BLaER1 treated with 17β-estradiol and CSF1 and Interleukin-3, amounts not matched to agents 10 nM and 100 nM (cell line): ENCODE results near the gene NAT9.

Experiments used
- H3K27ac ChIP-seq, 11 experiments: shearing (Covaris generic); formaldehyde crosslinking; 2 replicates each; pipeline ENCODE4 v1.8.1; 2022
- H3K27me3 ChIP-seq, 11 experiments: shearing (Covaris generic); formaldehyde crosslinking; 2 replicates each; pipeline ENCODE4 v1.8.1; 2022
- H3K36me3 ChIP-seq, 11 experiments: shearing (Covaris generic); formaldehyde crosslinking; 2 replicates each; pipeline ENCODE4 v1.8.1; 2022
- H3K4me1 ChIP-seq, 10 experiments: shearing (Covaris generic); formaldehyde crosslinking; 2 replicates each; pipeline ENCODE4 v1.8.1; 2022
- H3K4me2 ChIP-seq, 11 experiments: shearing (Covaris generic); formaldehyde crosslinking; 2 replicates each; pipeline ENCODE4 v1.8.1; 2022
- H3K4me3 ChIP-seq, 10 experiments: shearing (Covaris generic); formaldehyde crosslinking; 2 replicates each; pipeline ENCODE4 v1.8.1; 2022
- H3K9ac ChIP-seq, 11 experiments: shearing (Covaris generic); formaldehyde crosslinking; 2 replicates each; pipeline ENCODE4 v1.8.1; 2022
- H3K9me3 ChIP-seq, 11 experiments: shearing (Covaris generic); formaldehyde crosslinking; replicated peaks in 1 of 11; 2 replicates each; pipeline ENCODE4 v1.8.1; 2022
- H4K20me1 ChIP-seq, 11 experiments: shearing (Covaris generic); formaldehyde crosslinking; 2 replicates each; pipeline ENCODE4 v1.8.1; 2022
- Cebpa-rat ChIP-seq, 11 experiments: shearing (Covaris generic); IDR thresholded peaks; 2 replicates each; pipeline ENCODE4 v1.8.1; 2022

Gene NAT9

GRCh38 chr17:74773871-74774286 is 2.3 kb downstream of the NAT9 start:
- Histone ChIP-seq H4K20me1 (peaks cover 45 to 62% (median 54%) of the 10 kb centered on the region in 11 experiments; a peak in 20 of 22 replicates), H3K27ac (peak overlapping the region in 6 of 11 experiments; percentile 0 to 31 (median 24); a peak in 6 of 22 replicates), H3K27me3 (no peaks in the 10 kb centered on the region), H3K4me3 (no peak overlapping the region; a peak in 1 of 20 replicates), H3K9me3 (no peaks in the 10 kb centered on the region), H3K4me2 (peak overlapping the region in 5 of 11 experiments; percentile 88 to 99 (median 97); a peak in 8 of 22 replicates), H3K4me1 (peaks cover 33 to 55% (median 41%) of the 10 kb centered on the region in 10 experiments), H3K9ac (peak overlapping the region in 8 of 11 experiments; percentile 5 to 85 (median 32); a peak in 6 of 22 replicates), H3K36me3 (peaks cover 47 to 71% (median 54%) of the 10 kb centered on the region in 11 experiments)
- TF ChIP-seq Cebpa-rat (IDR thresholded peaks at IDR 0.05), result no peak

DNA sequence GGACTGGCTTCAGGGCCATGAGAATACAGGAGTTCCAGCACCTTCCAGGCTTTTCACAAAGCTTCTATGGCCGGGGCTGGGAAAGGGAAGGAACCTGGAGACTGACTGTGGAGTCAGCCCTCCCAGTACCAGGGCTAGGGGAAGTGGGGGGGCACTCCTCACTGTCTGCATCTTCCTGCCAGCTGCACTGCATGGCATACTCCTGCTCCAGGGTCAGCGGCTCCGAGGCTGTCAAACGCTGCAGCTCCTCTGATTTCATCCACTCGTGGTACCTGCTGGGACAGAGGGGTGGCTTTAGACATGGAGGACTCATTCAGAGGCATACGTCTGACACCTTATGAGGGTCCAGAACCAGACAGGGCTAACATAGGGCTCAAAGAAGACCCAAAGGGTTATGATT is 2.7 kb downstream of the NAT9 start:
- H3K9ac ChIP-seq, result peak overlapping the region in 7 of 11 experiments; percentile 2 to 85 (median 39); a peak in 9 of 22 replicates
- H3K36me3 ChIP-seq, result peaks cover 52 to 76% (median 59%) of the 10 kb centered on the region in 11 experiments
- H3K27ac ChIP-seq, result peak overlapping the region in 6 of 11 experiments; percentile 1 to 31 (median 24); a peak in 5 of 22 replicates
- no peaks in the 10 kb centered on the region for H3K9me3 ChIP-seq
- TF ChIP-seq Cebpa-rat (IDR thresholded peaks at IDR 0.05), result no peak
- no peaks in the 10 kb centered on the region for H3K27me3 ChIP-seq
- H3K4me1 ChIP-seq, result peaks cover 29 to 50% (median 37%) of the 10 kb centered on the region in 10 experiments
- peak overlapping the region in 4 of 11 experiments; percentile 88 to 99 (median 97); a peak in 6 of 22 replicates for H3K4me2 ChIP-seq
- H3K4me3 ChIP-seq, result no peak overlapping the region
- H4K20me1 ChIP-seq, result peaks cover 46 to 67% (median 59%) of the 10 kb centered on the region in 11 experiments; a peak in 20 of 22 replicates

- Histone ChIP-seq H3K4me1 (peaks cover 15 to 42% (median 24%) of the 10 kb centered on the region in 10 experiments), H3K4me3 (no peak overlapping the region), H3K27ac (no peak overlapping the region), H3K4me2 (no peak overlapping the region), H3K36me3 (peaks cover 54 to 83% (median 69%) of the 10 kb centered on the region in 11 experiments), H3K9ac (peak overlapping the region in 2 of 11 experiments; percentile 32 to 47; a peak in 1 of 22 replicates), H3K9me3 (no peaks in the 10 kb centered on the region), H3K27me3 (no peaks in the 10 kb centered on the region), H4K20me1 (peaks cover 54 to 80% (median 73%) of the 10 kb centered on the region in 11 experiments; a peak in 20 of 22 replicates)
- TF ChIP-seq Cebpa-rat (IDR thresholded peaks at IDR 0.05), result no peak
Observed at GRCh38 chr17:74772053-74772452, 4.1 kb downstream of the NAT9 start.

DNA sequence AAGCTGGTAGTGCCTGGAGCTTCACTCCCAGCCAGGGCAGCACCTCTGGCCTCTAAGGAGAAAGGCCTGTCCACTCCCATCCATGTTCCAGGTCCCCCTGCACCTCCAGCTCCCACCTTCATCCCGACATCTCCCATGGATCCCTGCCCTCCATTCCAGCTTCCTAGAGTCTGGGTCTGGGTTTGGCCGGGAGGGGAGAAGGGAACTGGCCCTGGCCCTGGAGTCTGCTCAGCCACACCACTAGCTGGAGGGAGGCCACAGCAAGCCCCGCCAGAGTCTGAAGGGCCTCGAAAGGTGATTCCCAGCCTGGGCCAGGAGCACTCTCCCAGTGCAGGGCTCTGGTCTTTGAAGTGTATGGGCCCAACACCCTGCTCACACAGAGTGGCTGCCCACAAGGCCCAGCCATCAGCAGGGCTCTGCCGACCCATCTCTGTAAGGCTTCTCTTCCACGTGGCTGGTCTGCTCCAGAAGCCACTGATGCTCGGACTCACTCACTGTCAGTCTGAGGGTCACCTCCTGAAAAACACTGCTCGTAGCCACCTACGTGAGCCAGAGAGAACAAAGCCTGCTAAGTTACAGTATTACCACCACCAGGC is 4.7 kb downstream of the NAT9 start:
- peak overlapping the region in 5 of 11 experiments; percentile 13 to 47 (median 33); a peak in 5 of 22 replicates for H3K9ac ChIP-seq
- peaks cover 54 to 89% (median 76%) of the 10 kb centered on the region in 11 experiments for H3K36me3 ChIP-seq
- H3K4me3 ChIP-seq, result no peak overlapping the region
- no peaks in the 10 kb centered on the region for H3K27me3 ChIP-seq
- no peaks in the 10 kb centered on the region for H3K9me3 ChIP-seq
- H3K27ac ChIP-seq, result peak overlapping the region in 4 of 11 experiments; percentile 4 to 25 (median 8); a peak in 2 of 22 replicates
- H4K20me1 ChIP-seq, result peaks cover 54 to 85% (median 78%) of the 10 kb centered on the region in 11 experiments; a peak in 20 of 22 replicates
- H3K4me1 ChIP-seq, result peaks cover 10 to 38% (median 20%) of the 10 kb centered on the region in 10 experiments
- H3K4me2 ChIP-seq, result 0 out of 22 replicates have a peak overlapping the region, but pooled peaks of 1 of the 11 experiments have one; percentile 5
- TF ChIP-seq Cebpa-rat (IDR thresholded peaks at IDR 0.05), result no peak

DNA sequence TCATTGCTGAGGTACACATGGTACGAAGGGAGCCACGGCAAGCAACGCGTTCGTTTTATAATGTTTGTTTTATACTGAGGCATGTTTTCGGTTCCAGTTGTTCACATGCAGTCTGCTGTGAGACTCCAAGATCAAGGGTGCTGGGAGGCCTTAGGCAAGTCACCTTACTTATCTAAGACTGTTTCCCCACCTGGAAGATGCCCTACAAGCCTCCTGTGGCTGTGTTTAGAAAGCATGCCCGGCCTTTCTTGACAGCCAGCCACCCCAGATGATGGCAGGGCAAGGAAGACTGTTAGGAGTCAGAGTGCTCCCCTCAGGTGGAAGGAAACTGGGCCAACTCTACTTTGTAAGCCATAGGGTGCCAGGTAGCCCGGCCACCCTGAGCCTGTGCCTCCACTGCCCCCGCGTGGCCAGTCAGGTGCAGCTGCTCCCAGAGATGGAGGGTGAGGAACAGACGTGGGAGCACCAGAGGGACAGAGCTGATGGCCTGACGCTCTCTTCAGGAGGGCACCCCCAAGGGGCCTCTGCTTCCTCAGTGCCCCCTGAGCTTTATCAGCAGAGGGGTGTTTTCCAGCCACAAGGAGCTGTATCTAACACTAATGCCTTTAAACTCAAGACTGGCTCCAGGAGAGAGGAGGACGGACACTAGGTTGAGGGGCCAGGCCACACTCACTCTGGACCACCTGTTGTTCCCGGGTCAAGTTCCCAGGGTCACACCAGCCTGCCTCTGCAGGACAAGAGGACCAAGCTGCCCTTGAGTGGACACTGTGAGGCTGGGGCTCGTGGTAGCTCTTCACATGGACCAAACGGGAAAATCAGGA is 5.4 kb downstream of the NAT9 start:
- no peak for TF ChIP-seq Cebpa-rat (IDR thresholded peaks at IDR 0.05)
- peaks cover 54 to 96% (median 83%) of the 10 kb centered on the region in 11 experiments for H3K36me3 ChIP-seq
- peaks cover 9 to 38% (median 20%) of the 10 kb centered on the region in 10 experiments for H3K4me1 ChIP-seq
- H3K9me3 ChIP-seq, result no peaks in the 10 kb centered on the region
- peak overlapping the region in 5 of 11 experiments; percentile 13 to 47 (median 33); a peak in 4 of 22 replicates for H3K9ac ChIP-seq
- H3K27ac ChIP-seq, result peak overlapping the region in 4 of 11 experiments; percentile 4 to 25 (median 8); a peak in 2 of 22 replicates
- no peak overlapping the region for H3K4me3 ChIP-seq
- no peaks in the 10 kb centered on the region for H3K27me3 ChIP-seq
- H4K20me1 ChIP-seq, result peaks cover 54 to 92% (median 85%) of the 10 kb centered on the region in 11 experiments; a peak in 20 of 22 replicates
- H3K4me2 ChIP-seq, result 0 out of 22 replicates have a peak overlapping the region, but pooled peaks of 1 of the 11 experiments have one; percentile 5

- TF ChIP-seq Cebpa-rat (IDR thresholded peaks at IDR 0.05), result no peak
- Histone ChIP-seq H3K4me1 (peaks cover 2 to 32% (median 14%) of the 10 kb centered on the region in 10 experiments), H3K27me3 (no peaks in the 10 kb centered on the region), H3K9ac (no peak overlapping the region), H4K20me1 (peaks cover 50 to 93% (median 84%) of the 10 kb centered on the region in 11 experiments; a peak in 20 of 22 replicates), H3K9me3 (no peaks in the 10 kb centered on the region), H3K4me2 (no peak overlapping the region), H3K4me3 (no peak overlapping the region), H3K36me3 (peaks cover 54 to 100% (median 88%) of the 10 kb centered on the region in 11 experiments), H3K27ac (no peak overlapping the region)
Observed at GRCh38 chr17:74769856-74770497, 6.2 kb downstream of the NAT9 start.

DNA sequence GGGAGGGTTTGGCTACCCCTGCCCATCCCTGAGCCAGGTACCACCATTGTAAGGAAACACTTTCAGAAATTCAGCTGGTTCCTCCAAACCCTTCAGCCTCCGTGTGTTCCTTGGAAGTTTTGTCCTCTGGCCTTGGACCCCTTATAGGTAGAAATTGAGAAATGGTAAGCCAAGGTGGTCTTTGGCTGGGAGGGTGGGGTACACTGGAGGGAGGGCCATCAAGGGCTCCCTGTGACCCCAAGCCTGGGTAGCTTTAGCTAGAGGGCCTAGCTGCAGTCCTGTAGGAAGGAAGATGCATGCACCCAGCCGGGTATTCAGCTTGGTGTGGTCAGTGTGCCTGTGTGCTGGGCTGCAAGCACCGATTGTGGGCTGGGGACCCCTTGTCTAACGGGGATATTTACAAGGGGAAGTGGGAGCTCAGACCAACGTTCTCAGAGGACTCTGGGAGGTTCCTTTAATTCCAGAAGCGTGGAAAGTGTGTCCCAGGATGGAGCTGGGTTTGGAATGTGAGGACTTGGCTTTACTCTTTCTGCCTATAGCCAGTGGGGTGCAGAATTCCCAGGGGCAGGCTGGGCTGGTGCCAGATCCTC is 6.8 kb downstream of the NAT9 start:
- no peak overlapping the region; a peak in 1 of 22 replicates for H3K27ac ChIP-seq
- no peak overlapping the region for H3K4me3 ChIP-seq
- H3K4me1 ChIP-seq, result peaks cover 3 to 26% (median 14%) of the 10 kb centered on the region in 10 experiments
- no peak for TF ChIP-seq Cebpa-rat (IDR thresholded peaks at IDR 0.05)
- H4K20me1 ChIP-seq, result peaks cover 56 to 100% (median 90%) of the 10 kb centered on the region in 11 experiments; a peak in 20 of 22 replicates
- H3K9ac ChIP-seq, result no peak overlapping the region
- no peak overlapping the region for H3K4me2 ChIP-seq
- peaks cover 54 to 100% (median 94%) of the 10 kb centered on the region in 11 experiments for H3K36me3 ChIP-seq
- no peaks in the 10 kb centered on the region for H3K9me3 ChIP-seq
- no peaks in the 10 kb centered on the region for H3K27me3 ChIP-seq

- H3K4me3 ChIP-seq, result no peak overlapping the region
- TF ChIP-seq Cebpa-rat (IDR thresholded peaks at IDR 0.05), result no peak
- H3K9ac ChIP-seq, result peak overlapping the region in 3 of 11 experiments; percentile 24 to 33 (median 31); a peak in 2 of 22 replicates
- no peaks in the 10 kb centered on the region for H3K9me3 ChIP-seq
- peaks cover under 1 to 25% (median 15%) of the 10 kb centered on the region in 10 experiments; a peak in 18 of 20 replicates for H3K4me1 ChIP-seq
- peak overlapping the region in 2 of 11 experiments; percentile 6 to 44; a peak in 2 of 22 replicates for H3K27ac ChIP-seq
- peaks cover 62 to 100% (median 90%) of the 10 kb centered on the region in 11 experiments; a peak in 21 of 22 replicates for H4K20me1 ChIP-seq
- H3K27me3 ChIP-seq, result no peaks in the 10 kb centered on the region
- H3K4me2 ChIP-seq, result no peak overlapping the region
- H3K36me3 ChIP-seq, result peaks cover 52 to 100% (median 98%) of the 10 kb centered on the region in 11 experiments
Observed at GRCh38 chr17:74768763-74769114, 7.4 kb downstream of the NAT9 start.
